Calu3 (cell line): ENCODE results near the gene UCN2. TPM values are rescaled to one million over a fixed set of nuclear protein-coding genes. Genes with fewer than 3 reads are reported as not detected.
"Not testable (repeated sequence)": the region's sequence is repeated elsewhere in the genome, so short reads cannot be mapped to it uniquely, and the experiment has no call there.

Experiments
- BruUV-seq: library from RNA; stranded (reverse); fragments of 400-500 nt; replicated peaks from 2 replicates; lab custom pipeline; 2021; lab: Mats Ljungman, UMichigan
- CTCF ChIA-PET: fragments of 300-600 bp; sonication (Branson Sonifier 250); formaldehyde crosslinking; loops from one replicate; lab custom pipeline; 2022; ENCODE audit warnings: antibody characterized with exemption; lab: Charles Lee
- DNase-seq: peaks from one replicate; pipeline ENCODE4 v3.0.0; 2022
- H3K27ac Mint-ChIP-seq: one replicate; pipeline ENCODE4 v1.8.0; 2022; ENCODE audit warnings: mixed read lengths; ENCODE audit not compliant: unreplicated experiment
- H3K27me3 Mint-ChIP-seq: one replicate; pipeline ENCODE4 v1.8.0; 2022; ENCODE audit warnings: mixed read lengths; ENCODE audit not compliant: unreplicated experiment
- H3K36me3 Mint-ChIP-seq: one replicate; pipeline ENCODE4 v1.8.0; 2022; ENCODE audit warnings: mild to moderate bottlenecking, moderate library complexity, mixed read lengths; ENCODE audit not compliant: insufficient read depth, unreplicated experiment
- H3K4me1 Mint-ChIP-seq: one replicate; pipeline ENCODE4 v1.8.0; 2022; ENCODE audit warnings: mild to moderate bottlenecking, low read depth, mixed read lengths; ENCODE audit not compliant: unreplicated experiment
- H3K4me3 Mint-ChIP-seq: one replicate; pipeline ENCODE4 v1.8.0; 2022; ENCODE audit warnings: mild to moderate bottlenecking, low read depth, moderate library complexity, mixed read lengths; ENCODE audit not compliant: unreplicated experiment
- H3K9me3 Mint-ChIP-seq: one replicate; pipeline ENCODE4 v1.8.0; 2022; ENCODE audit warnings: low read depth, mixed read lengths; ENCODE audit not compliant: unreplicated experiment
- intact Hi-C: fragments of 100-400 bp; cut with micrococcal nuclease; formaldehyde crosslinking; loops from one replicate; pipeline ENCODE4 v1.10.0; 2022; ENCODE audit not compliant: unreplicated experiment
- total RNA-seq: library from RNA; stranded (reverse); gene quantifications from 2 replicates; pipeline ENCODE4 v1.2.3, GENCODE V29; 2022
- TF ChIP-seq, protein P1 (sequence below): fragments of 200-600 bp; IDR thresholded peaks from one replicate; pipeline ENCODE4 v1.8.0; 2022; ENCODE audit warnings: antibody characterized with exemption; ENCODE audit not compliant: unreplicated experiment

Gene UCN2
- total RNA-seq, 1 experiment from 2014 or later = 0.94 TPM

- intact Hi-C loops = no loop called here
- CTCF ChIA-PET = no interaction called here
- no peak overlapping the region for H3K4me3 Mint-ChIP-seq
- no peaks in the 10 kb centered on the region for H3K27me3 Mint-ChIP-seq
- no peak overlapping the region for H3K27ac Mint-ChIP-seq
- H3K4me1 Mint-ChIP-seq = no peaks in the 10 kb centered on the region
- no peaks in the 10 kb centered on the region for H3K9me3 Mint-ChIP-seq
- no peak for DNase-seq
- TF ChIP-seq, protein P1, sequence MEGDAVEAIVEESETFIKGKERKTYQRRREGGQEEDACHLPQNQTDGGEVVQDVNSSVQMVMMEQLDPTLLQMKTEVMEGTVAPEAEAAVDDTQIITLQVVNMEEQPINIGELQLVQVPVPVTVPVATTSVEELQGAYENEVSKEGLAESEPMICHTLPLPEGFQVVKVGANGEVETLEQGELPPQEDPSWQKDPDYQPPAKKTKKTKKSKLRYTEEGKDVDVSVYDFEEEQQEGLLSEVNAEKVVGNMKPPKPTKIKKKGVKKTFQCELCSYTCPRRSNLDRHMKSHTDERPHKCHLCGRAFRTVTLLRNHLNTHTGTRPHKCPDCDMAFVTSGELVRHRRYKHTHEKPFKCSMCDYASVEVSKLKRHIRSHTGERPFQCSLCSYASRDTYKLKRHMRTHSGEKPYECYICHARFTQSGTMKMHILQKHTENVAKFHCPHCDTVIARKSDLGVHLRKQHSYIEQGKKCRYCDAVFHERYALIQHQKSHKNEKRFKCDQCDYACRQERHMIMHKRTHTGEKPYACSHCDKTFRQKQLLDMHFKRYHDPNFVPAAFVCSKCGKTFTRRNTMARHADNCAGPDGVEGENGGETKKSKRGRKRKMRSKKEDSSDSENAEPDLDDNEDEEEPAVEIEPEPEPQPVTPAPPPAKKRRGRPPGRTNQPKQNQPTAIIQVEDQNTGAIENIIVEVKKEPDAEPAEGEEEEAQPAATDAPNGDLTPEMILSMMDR = no peak
- no peaks in the 10 kb centered on the region for H3K36me3 Mint-ChIP-seq
- BruUV-seq = no TSS peak
Observed at GRCh38 chr3:48532977-48533337, 30.6 kb downstream of the UCN2 start.

- Mint-ChIP-seq H3K36me3 (no peaks in the 10 kb centered on the region), H3K4me1 (no peaks in the 10 kb centered on the region), H3K27me3 (no peaks in the 10 kb centered on the region), H3K9me3 (no peaks in the 10 kb centered on the region), H3K4me3 (no peak overlapping the region), H3K27ac (no peak overlapping the region)
- intact Hi-C loops = no loop called here
- TF ChIP-seq, protein P1 = no peak
- BruUV-seq = no TSS peak
- DNase-seq = no peak
- CTCF ChIA-PET = no interaction called here
Observed at GRCh38 chr3:48532271-48532976, 31.2 kb downstream of the UCN2 start.

GRCh38 chr3:48530701-48531100, 32.9 kb downstream of the UCN2 start:
- H3K27ac Mint-ChIP-seq = not testable (repeated sequence)

GRCh38 chr3:48528754-48529153, 34.8 kb downstream of the UCN2 start:
- H3K27me3 Mint-ChIP-seq = no peaks in the 10 kb centered on the region
- TF ChIP-seq, protein P1 = no peak
- no peaks in the 10 kb centered on the region for H3K4me1 Mint-ChIP-seq
- intact Hi-C loops = no loop called here
- no peak for DNase-seq
- H3K27ac Mint-ChIP-seq = no peak overlapping the region
- BruUV-seq = no TSS peak
- no peak overlapping the region for H3K4me3 Mint-ChIP-seq
- no peaks in the 10 kb centered on the region for H3K9me3 Mint-ChIP-seq
- H3K36me3 Mint-ChIP-seq = no peaks in the 10 kb centered on the region
- CTCF ChIA-PET = no interaction called here

More at GRCh38 chr3:48530701-48531100, 32.9 kb downstream of the UCN2 start:
- BruUV-seq, DNase-seq, H3K36me3 Mint-ChIP-seq, H3K27me3 Mint-ChIP-seq, H3K4me1 Mint-ChIP-seq, H3K4me3 Mint-ChIP-seq, CTCF ChIA-PET, intact Hi-C loops, H3K9me3 Mint-ChIP-seq: not testable (repeated sequence)

- H3K4me1 Mint-ChIP-seq = no peaks in the 10 kb centered on the region
- no TSS peak for BruUV-seq
- CTCF ChIA-PET = no interaction called here
- no peak for DNase-seq
- no peaks in the 10 kb centered on the region for H3K36me3 Mint-ChIP-seq
- intact Hi-C loops = no loop called here
- no peaks in the 10 kb centered on the region for H3K9me3 Mint-ChIP-seq
- TF ChIP-seq, protein P1 = no peak
- H3K27me3 Mint-ChIP-seq = no peaks in the 10 kb centered on the region
- no peak overlapping the region for H3K4me3 Mint-ChIP-seq
- H3K27ac Mint-ChIP-seq = no peak overlapping the region
Observed at GRCh38 chr3:48528048-48528447, 35.5 kb downstream of the UCN2 start.
